ENCODE measurements around the gene SH2B3. TPM values are rescaled to one million over a fixed set of nuclear protein-coding genes. Genes with fewer than 3 reads are reported as not detected.
A peak's percentile ranks its signal among the peaks of the same experiment; 100 is the strongest.
"Not testable (repeated sequence)": the region's sequence is repeated elsewhere in the genome, so short reads cannot be mapped to it uniquely, and the experiment has no call there.

The SH2B3 gene
- total and polyA plus RNA-seq, 2 donors (not counting 3 experiments of a cell fraction or from before 2014, with no cell fraction given) = 63.1 to 97.9 TPM

- Histone ChIP-seq H3K9me1 (replicated peaks; ENCODE audit: control insufficient read depth, extremely low read depth, insufficient read depth, low read length) (no peaks in the 10 kb centered on the region), H3K4me2 (ENCODE audit: insufficient read depth, low read length) (no peak overlapping the region), H3K9me3 (replicated peaks; ENCODE audit: control insufficient read depth, insufficient read depth, low read length) (no peaks in the 10 kb centered on the region), H3K4me3 (replicated peaks in 1 of 3; ENCODE audit: insufficient read depth in 1 of 3, low read depth in 1 of 3, low read length in 3 of 3) (no peak overlapping the region), H3K27ac (ENCODE audit: insufficient read depth, low read depth, low read length) (no peak overlapping the region), H3K4me1 (ENCODE audit: control insufficient read depth, extremely low read depth, insufficient read depth, low read length) (no peaks in the 10 kb centered on the region), H2AFZ (ENCODE audit: low read depth, low read length) (no peak overlapping the region), H3K9ac (replicated peaks; ENCODE audit: extremely low read depth, insufficient read depth, low read length) (no peak overlapping the region), H3K79me2 (ENCODE audit: control insufficient read depth, insufficient read depth, low read length) (no peaks in the 10 kb centered on the region), H3K36me3 (ENCODE audit: control insufficient read depth in 2 of 2, extremely low read depth in 1 of 2, insufficient read depth in 2 of 2, low read length in 2 of 2) (peaks cover 7 to 25% of the 10 kb centered on the region in 2 experiments), H4K20me1 (replicated peaks; ENCODE audit: control insufficient read depth, extremely low read depth, insufficient read depth, low read length) (no peaks in the 10 kb centered on the region), H3K27me3 (ENCODE audit: control insufficient read depth in 2 of 2, insufficient read depth in 2 of 2, low read length in 2 of 2) (no peaks in the 10 kb centered on the region)
- DNase-seq (ENCODE audit: low read depth, low spot score) (no peak), FAIRE-seq (no peak)
- no peak for TF ChIP-seq MYC (IDR thresholded peaks at IDR 0.05; ENCODE audit: low read depth, low read length)
- peak; percentile 8 for TF ChIP-seq POLR2A (IDR thresholded peaks at IDR 0.05; ENCODE audit: low read depth, low read length)
- ChIA-PET POLR2A (no interaction called here), CTCF (interaction anchor here (0.6 to 1.3 kb wide), 2 partner anchors 37 to 62 kb away, joined by 3 to 9 read pairs; no protein-coding TSS in a partner anchor)
- intact Hi-C loops (cut with micrococcal nuclease) (no loop called here), dilution Hi-C loops (cut with MboI; ENCODE audit: extremely low pct_ligation_motif_present, low sequenced_read_pairs) (no loop called here)
- BruUV-seq (replicated peaks) = no TSS peak
Observed at GRCh38 chr12:111458546-111459172, 52.9 kb downstream of the SH2B3 start.

- H3K36me3 ChIP-seq (ENCODE audit: control insufficient read depth in 2 of 2, extremely low read depth in 1 of 2, insufficient read depth in 2 of 2, low read length in 2 of 2) = peaks cover 7 to 17% of the 10 kb centered on the region in 2 experiments
- CTCF ChIA-PET = interaction anchor here (3.9 kb wide), 1 partner anchor 9 kb away, joined by 23 read pairs; no protein-coding TSS in a partner anchor
- H2AFZ ChIP-seq (ENCODE audit: low read depth, low read length); FAIRE-seq; DNase-seq (ENCODE audit: low read depth, low spot score); H4K20me1 ChIP-seq (replicated peaks; ENCODE audit: control insufficient read depth, extremely low read depth, insufficient read depth, low read length); H3K4me3 ChIP-seq (replicated peaks in 1 of 3; ENCODE audit: insufficient read depth in 1 of 3, low read depth in 1 of 3, low read length in 3 of 3); intact Hi-C loops (cut with micrococcal nuclease); H3K4me1 ChIP-seq (ENCODE audit: control insufficient read depth, extremely low read depth, insufficient read depth, low read length); H3K9ac ChIP-seq (replicated peaks; ENCODE audit: extremely low read depth, insufficient read depth, low read length); H3K27me3 ChIP-seq (ENCODE audit: control insufficient read depth in 2 of 2, insufficient read depth in 2 of 2, low read length in 2 of 2); H3K9me3 ChIP-seq (replicated peaks; ENCODE audit: control insufficient read depth, insufficient read depth, low read length); BruUV-seq (replicated peaks); H3K79me2 ChIP-seq (ENCODE audit: control insufficient read depth, insufficient read depth, low read length); H3K4me2 ChIP-seq (ENCODE audit: insufficient read depth, low read length); H3K9me1 ChIP-seq (replicated peaks; ENCODE audit: control insufficient read depth, extremely low read depth, insufficient read depth, low read length); H3K27ac ChIP-seq (ENCODE audit: insufficient read depth, low read depth, low read length); dilution Hi-C loops (cut with MboI; ENCODE audit: extremely low pct_ligation_motif_present, low sequenced_read_pairs); POLR2A ChIA-PET: not testable (repeated sequence)
Observed at GRCh38 chr12:111460111-111460510, 54.4 kb downstream of the SH2B3 start.

Data from endothelial cell of umbilical vein (primary cell).